LHCN-M2 (cell line): ENCODE results near the gene PPM1H. TPM values are rescaled to one million over a fixed set of nuclear protein-coding genes. Genes with fewer than 3 reads are reported as not detected.
"Not testable (repeated sequence)": the region's sequence is repeated elsewhere in the genome, so short reads cannot be mapped to it uniquely, and the experiment has no call there.

Experiments
- DNase-seq: peaks from one replicate; pipeline ENCODE4 v3.0.0-alpha.2; 2012; ENCODE audit warnings: low read depth
- total RNA-seq: library from RNA; depleted of rRNA; stranded (reverse); fragments of >200 nt; gene quantifications from 2 replicates; pipeline ENCODE4 v1.2.3, GENCODE V29; 2014

PPM1H gene
- total RNA-seq, 1 experiment from 2014 or later: 1.6 TPM

DNA sequence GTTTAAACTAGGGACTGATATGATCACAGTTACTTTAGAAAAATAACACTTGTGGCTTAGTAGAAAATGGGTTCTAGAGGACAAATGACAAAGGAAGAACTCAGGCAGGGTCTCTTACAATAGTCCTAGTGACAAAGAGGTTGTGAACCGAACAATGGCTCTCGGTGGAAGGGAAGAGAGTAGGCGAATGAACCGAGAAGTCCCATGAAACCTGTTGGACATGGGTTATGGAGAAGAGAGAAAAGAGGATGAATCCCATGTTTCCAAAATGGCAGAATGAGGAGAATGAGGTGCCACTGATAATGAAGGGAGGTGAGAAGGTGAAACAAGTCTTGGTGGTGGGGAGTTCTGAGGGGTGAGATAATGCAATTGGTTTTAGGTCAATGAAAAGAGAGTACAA, 94.1 kb downstream of the PPM1H start:
- DNase-seq: no peak

DNA sequence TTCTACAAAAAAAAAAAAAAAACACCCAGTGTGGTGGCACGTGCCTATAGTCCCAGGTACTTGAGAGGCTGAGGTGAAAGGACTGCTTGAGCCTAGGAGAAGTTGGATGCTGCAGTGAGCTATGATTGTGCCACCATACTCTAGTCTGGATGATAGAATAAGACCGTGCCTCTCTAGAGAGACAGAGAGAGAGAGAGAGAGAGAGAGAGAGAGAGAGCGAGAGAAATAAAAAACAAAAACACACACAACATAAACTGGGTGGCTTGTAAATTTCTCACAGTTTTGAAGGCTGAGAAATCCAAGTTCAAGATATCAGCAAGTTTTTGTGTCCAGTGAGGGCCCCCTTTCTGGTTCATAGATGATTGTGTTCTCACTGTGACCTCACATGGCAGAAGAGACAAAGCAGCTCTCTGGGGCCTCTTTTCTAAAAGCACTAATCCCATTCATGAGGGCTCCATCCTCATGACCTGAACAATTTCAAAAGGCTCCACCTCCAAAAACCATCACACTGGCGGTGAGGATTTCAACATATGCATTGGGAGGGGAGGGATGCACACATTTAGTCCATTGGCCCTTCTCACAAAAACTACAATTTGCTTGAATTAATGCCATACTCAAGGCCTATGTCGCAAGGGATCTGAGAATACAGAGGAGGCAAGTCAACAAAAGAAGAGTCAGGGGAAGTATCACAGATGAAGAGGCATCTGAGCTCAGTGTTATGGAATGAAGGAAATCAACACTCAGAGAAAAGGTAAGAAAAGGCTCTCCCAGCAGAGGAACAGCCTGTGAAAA, 94.9 kb downstream of the PPM1H start:
- no peak for DNase-seq

DNA sequence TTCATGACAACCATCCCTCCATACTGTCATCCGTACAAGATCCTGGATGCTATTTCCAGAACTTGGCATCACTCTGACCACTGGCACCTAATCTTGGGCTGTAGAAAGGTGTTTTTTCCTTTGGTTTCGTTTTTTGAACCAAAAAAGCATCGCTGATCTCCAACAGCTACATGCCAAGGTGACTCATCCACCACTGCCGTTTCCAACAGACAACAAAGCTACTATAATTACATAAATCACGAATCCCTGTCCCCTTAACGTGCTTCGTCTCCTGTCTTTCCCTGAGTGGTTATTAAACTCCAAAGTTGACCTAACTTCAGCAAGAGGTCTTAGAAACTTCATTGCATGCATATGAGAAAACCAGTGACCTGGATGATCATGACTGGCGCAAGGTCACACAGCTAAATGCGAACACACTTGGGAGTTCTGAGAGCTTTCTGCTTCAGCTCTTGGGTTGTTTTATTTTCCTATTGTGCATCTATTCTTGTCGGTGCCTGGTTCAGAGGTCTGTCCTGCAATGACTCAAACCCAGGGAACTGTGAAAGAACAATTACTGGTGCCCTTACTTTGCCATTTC, 99.9 kb downstream of the PPM1H start:
- peak; percentile 67 for DNase-seq

DNA sequence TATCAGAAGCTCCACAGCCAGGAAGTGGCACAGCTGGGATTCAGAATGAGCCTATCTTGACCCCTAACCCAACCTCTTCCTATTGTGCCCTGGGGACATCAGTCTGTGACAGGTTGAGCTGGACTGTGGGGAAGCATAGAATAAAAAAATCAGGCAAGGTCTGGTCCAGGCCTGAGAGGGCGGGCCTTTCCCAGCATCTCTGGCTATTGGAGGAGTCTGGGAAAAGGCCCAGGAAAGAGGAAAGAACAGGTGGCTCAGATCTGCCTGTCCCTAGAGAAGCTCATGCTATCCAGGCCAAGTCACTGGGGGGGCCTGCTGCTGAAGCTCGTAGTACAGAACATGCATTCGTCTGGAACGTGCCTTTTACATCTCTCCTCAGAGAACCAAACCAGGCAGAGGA, 100.5 kb downstream of the PPM1H start:
- peak; percentile 41 for DNase-seq

DNA sequence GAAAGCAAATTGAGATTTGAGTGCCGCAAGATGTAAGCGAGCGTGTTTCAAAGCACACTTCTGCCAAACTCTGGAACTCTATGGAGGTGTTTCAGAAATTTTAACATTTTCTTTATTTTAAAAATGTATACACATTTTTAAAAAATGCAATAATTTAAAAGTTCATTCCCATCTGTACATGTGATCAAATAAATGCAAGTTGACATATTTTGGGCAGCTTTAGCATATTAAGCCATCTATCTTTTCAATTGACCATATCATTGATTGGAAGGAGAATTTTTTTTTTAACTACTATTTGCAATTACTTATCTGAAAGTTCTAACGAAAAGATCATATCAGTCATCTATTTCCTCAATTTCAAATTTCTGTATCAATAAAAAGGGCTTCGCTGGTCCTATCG, 101.3 kb downstream of the PPM1H start:
- no peak for DNase-seq

DNA sequence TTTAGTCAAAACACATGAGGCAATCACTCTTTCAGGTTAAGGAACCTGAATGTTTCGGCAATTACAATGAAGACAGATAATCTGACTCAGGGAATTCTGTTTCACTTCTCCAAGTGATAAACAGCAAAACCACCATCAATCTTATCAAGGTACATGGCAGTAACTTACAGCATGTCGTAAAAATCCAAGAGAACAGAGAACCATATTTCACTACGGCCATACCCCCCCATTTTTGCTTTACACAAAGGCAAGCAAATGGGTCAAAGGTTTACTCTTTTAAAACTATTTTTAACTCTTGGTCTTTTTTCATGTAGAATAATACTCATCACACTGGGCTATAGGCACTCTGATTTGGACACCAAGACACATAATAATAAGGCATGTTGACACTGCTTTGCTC, 102.4 kb downstream of the PPM1H start:
- no peak for DNase-seq

DNA sequence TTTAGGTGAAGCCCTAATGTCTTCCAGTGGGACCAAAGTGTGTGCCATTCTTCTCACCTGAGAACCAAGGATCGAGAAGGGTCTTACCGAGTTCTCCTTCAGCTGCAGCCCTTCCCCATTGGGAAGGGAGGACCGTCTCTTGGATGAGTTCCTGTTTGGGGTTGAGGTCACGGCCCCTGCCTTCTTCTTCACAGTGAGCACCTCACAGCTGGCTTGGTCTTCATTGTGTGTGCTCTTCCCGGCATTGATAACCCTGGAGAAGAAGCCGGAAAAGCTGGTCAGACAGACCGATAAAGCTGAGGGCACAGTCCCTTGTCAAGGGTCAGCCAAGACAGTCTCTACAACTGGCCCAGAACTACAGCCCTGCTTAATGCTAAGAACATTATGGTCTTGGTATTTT, 102.9 kb downstream of the PPM1H start:
- no peak for DNase-seq

DNA sequence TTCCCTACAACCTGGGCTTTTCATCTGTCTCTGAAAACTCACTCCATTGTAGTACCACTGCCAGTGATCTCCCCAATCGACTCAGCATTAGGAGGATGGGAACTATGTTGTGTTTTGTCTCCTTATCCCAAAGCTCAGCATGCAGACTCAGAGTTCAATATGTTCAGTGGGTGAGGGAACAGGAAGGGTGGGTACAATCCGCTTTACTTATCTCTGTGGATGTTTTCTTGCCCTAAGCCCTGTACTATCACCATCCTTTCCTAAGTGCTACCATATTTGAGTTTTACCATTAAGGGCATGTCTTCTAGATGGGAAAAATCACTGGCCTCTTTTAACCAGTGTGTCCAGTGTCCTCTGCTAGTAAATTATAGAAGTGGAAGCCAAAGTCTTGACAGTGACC, 107.1 kb downstream of the PPM1H start:
- DNase-seq: no peak

DNA sequence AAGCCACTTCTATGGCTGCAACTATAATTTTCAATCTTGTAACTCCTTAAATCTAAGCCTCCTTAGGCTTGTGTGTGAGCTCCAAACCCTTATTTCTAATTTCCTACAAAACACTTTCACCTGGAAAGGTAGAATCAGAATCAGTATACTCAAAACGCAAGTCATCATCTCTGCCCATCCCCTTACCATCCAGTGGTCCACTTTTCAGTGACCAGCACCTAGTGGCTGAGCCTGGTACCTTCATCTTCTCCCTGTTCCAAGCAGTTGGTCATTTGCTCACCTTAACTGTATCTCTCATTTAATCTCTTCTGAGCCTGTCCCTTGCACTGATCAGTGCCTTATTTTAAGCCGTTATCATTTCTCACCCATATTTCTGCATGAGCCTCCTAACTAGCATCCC, 107.9 kb downstream of the PPM1H start:
- no peak for DNase-seq

DNA sequence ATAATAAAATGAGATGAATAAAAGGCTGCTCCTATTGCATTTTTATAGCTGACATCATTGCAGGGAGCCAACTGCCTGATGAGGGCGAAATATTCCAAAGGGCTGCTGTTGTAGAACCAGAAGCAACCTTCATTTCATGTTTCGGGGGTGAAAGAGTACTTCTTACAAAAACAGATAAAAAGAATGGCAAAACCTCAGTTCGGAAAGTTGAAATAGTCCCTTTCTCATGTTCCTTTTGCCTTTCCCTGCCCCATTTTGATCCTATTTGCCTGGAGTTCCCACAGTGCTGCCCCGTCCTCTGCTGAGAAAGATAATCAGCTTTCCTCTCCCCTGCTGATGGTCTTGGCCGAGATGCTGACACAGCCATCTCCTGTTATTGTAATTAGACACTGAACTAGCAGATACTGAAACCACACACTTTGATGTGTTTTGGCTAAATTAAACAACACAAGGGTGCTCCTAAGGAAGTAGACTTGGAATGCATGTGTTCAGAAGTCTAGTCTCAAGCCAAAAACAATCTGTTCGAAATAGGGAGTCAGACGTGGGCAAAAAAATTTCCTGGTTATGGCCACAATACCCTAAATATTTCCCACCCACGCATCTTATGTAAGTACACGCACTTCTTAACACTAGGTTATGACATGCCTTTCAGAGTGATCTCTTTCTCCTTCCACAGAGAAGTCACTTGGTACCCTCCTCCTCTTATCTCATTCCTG, 117.2 kb downstream of the PPM1H start:
- peak; percentile 68 for DNase-seq

DNA sequence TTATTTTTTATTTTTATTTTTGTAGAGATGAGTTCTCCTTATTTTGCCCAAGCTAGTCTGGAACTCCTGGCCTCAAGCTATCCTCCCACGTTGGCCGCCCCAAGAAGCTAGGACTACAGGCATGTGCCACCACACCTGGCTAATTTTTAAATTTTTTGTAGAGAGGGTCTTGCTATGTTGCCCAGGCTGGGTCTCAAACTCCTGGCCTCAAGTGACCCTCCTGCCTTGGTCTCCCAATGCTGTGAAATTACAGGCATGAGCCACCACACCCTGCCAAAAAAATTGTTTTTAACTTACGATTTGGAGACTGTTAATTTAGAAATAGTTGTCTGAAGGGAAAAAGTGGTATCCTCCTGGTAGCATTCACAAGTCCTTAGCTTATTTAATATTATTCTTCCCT, 120.7 kb downstream of the PPM1H start:
- DNase-seq: no peak

DNA sequence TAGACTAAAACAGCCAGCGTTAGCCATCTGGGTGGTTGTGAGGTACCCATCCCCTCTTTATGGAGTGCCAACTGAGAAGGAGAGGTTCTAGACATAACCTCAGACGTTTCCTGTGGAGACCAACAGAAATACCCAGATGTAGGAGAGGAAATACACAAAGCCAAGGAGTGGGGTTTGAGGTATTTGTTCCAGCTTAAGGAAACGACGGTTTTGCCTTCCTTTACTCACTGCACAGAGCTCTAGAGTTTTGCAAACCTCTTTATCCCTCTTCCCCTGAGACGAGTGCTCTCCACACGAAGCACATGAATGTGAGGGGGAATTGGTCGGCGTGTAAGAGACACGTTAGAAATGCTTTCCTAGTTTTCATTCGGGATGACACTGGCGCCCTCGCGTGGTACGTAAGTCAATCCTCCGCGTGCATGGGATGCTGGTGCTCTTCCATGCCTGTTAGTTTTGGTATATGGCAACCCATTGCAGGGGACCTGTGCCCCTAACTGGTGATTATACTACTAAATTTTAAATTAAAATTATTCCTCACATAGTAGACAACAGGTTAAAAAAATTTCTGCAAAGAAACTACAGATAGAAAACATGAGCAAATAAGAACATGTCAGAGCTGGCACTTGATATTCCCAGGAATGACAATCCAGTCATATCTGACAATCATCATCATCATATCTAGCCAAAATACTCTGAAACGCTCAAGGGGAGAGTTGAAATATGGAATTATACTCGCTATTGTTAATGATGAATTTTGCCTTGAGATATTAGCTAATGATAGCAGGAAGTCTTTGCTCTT, 121.7 kb downstream of the PPM1H start:
- DNase-seq: peak; percentile 72

DNA sequence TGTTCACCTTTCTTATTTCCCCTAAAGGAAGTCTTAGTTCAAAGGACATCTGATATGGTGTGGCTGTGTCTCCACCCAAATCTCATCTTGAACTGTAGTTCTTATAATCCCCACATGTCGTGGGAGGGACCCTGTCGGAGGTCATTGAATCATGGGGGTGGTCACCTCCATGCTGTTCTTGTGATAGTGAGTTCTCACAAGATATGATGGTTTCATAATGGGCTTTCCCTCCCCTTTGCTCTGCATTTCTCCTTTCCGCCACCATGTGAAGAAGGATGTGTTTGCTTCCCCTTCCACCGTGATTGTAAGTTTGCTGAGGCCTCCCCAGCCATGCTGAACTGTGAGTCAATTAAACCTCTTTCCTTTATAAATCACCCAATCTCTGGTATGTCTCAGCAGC, 123.5 kb downstream of the PPM1H start:
- DNase-seq: not testable (repeated sequence)

DNA sequence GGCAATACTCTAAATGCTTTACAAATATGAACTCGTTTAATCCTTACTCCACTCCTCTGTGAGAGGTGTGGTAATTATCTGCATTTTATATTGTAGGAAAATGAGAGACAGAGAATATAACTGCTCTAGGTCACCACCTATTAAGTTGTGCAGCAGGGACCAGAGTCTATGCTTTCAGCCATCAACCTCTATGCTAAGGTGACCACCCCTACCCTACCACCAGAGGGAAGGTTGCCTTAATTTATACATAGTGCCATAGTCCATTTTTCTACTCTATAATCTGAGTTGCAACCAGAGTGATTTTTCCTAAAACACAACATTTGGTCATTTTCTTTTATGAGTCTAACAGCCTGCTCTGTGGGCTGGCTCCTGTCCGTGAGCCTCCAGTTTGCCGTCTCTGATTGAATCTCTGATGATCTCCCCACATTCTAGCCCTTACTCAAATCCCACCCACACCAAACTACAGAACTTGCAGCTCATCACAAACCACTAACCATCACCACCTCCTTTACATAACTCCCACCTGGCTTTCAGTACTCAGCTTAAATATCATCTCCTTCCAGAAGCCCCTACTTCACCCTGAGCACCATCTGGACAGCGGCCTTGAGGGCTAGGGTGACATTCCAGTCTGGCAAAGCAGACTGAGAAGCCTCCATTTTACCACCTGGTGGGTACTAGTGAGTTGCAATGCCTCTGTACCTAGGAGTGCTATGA, 126.6 kb downstream of the PPM1H start:
- no peak for DNase-seq

DNA sequence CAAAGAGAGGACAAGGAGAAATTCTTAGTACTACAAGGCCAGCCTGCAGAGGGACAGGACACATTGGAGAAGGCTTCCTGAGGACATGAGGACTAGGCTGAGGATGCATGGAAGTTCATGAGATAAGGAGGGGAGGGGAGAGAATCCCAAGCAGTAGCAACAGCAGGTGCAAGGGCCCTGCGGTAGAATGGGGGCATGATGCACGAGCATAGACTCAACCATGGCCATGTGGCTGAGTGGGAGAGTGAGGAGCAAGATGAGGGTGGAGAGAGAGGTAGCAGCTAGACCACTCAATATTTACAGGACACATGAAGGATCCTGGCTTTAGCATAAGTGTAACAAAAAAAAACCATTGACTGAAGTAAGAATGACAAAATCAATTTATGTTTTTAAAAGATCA, 128.1 kb downstream of the PPM1H start:
- no peak for DNase-seq

DNA sequence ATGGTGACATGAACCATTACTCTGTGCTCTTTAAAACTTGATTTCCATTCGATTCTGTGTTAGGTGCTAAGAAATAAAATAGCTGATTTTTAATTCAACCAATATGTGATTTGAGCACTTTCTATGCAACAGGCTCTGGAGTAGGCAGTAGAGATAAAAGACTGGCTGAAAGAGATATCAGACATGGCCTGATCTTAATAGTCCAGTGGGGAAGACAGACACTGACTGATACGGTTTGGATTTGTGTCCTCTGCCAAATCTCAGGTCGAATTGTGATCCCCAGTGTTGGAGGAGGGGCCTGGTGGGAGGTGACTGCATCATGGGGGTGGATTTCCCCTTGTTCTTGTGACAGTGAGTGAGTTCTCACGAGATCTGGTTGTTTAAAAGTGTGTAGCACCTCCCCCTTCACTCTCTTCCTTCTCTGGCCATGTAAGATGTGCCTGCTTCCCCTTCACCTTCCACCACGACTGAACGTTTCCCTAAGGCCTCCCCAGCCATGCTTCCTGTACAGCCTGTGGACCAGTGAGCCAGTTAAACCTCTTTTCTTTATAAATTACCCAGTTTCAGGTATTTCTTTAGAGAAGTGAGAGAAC, 128.6 kb downstream of the PPM1H start:
- DNase-seq: no peak

DNA sequence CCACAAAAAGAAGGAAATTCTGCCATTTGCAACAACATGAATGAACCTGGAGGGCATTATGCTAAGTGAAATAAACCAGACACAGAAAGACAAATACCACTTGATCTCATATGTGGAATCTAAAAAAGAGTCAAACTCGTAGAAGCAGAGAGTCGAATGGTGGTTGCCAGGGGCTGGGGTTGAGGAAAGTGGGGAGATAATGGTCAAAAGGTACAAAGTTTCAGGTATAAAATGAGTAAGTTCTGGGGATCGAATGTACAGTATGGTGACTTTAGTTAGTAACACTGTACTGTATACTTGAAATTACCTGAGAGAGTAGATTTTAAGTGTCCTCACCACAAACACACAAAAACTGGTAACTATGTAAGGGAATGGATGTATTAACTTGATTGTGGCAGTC, 129.4 kb downstream of the PPM1H start:
- no peak for DNase-seq

DNA sequence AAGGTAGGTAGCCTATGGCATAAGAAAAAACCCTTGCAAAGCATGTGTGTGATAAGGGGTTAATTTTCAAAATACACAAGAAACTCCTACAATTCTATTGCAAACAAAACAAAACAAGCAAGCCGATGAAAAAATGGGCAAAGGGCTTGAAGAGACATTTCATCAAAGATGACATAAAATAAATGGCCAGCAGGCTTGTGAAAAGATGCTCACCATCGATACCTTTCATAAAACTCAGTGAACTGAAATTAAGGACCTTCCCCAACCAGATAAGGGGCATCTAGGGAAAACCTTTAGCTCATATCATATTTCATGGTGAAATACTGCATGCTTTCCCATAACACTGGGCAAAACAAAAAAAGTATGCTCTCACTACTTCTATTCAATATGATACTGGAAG, 131.2 kb downstream of the PPM1H start:
- DNase-seq: no peak

DNA sequence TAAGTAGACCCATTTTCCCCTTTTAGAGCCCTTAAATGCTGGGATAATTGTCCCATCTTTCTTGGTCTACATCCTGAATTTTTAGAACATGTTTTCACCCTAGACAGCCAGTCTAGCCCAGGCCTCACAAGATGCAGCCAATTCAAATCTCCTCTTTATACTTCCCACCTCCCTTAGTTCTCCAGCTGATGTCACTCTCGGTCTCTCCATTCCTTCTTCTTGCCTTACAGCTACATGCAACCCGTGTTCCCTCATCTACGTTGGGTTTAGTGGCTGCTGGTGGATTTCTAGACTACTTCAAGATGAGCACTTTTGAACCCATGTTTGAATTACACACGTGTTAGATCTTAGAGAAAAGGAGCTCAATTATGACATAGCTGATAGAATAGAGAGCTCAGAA, 132.0 kb downstream of the PPM1H start:
- no peak for DNase-seq

DNA sequence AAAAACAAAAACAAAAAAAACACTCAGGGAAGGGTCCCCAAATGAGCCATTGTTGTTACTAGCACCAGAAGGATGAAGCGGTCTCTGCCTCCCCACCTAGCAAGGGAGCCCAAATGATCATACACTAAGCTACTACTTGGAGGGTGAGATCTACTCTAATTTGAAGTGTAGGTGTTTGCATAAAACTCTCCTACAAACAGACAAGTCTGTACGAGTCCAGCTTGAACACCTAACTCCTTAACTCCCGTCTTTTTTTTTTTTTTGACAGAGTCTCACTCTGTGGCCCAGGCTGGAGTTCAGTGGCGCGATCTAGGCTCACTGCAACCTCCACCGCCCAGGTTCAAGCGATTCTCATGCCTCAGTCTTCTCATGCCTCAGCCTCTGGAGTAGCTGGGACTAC, 132.6 kb downstream of the PPM1H start:
- no peak for DNase-seq

DNA sequence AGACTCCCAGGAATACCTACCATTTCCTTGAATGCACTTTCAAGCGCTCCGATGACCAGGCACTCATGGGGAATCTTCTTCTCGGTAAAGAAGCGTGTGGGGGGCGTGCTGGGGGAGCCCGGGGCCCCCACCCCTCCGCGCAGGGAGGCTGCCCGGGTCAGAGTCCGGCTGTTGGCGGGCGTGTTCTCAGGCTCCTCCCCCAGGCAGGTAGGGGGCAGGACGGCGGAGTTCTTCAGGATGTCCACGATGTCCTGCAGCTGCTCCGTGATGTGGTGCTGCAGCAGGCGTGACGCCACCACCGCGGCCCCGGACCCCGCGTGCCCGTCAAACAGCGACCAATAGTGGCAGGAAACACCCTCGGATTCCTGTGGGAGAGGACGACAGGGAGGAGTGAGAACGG, 133.2 kb downstream of the PPM1H start:
- DNase-seq: no peak
